H1 (cell line): Measurements from ENCODE around the gene AK5. TPM values are rescaled to one million over a fixed set of nuclear protein-coding genes. Genes with fewer than 3 reads are reported as not detected.

ENCODE experiments used
- CEBPB ChIP-seq: IDR thresholded peaks from 2 replicates; pipeline ENCODE4 v1.6.1; 2012; ENCODE audit warnings: low read depth, low read length
- EGR1 ChIP-seq: IDR thresholded peaks from 2 replicates; pipeline ENCODE4 v1.6.1; 2011; ENCODE audit warnings: low read depth, low read length, borderline replicate concordance
- PHF8 ChIP-seq: fragments of 200-600 bp; sonication (generic); conservative IDR thresholded peaks from 2 replicates; pipeline ENCODE4 v1.7.1; 2012; ENCODE audit warnings: low read depth, mild to moderate bottlenecking, inconsistent platforms, low read length, moderate library complexity
- SIN3A ChIP-seq, 2 experiments: IDR thresholded peaks in 1 of 2; conservative IDR thresholded peaks in 1 of 2; 2 replicates each; pipeline ENCODE4 v1.6.1; 2011 to 2012; ENCODE audit warnings: low read length in 2 of 2, improper control_type of control experiment in 1 of 2, low read depth in 1 of 2, mild to moderate bottlenecking in 1 of 2
- YY1 ChIP-seq: IDR thresholded peaks from 2 replicates; pipeline ENCODE4 v1.6.1; 2011; ENCODE audit warnings: low read depth, mild to moderate bottlenecking, low read length
- polyA plus RNA-seq, 7 experiments: library from polyadenylated mRNA; depleted of rRNA in 3 of 7; stranded (reverse) in 5 of 7; unstranded in 2 of 7; fragments of >200 nt in 5 of 7; fragments of 200-250 nt in 2 of 7; gene quantifications; 1 replicate in 5 of 7; 2 replicates in 1 of 7; 4 replicates in 1 of 7; pipeline versions ENCODE4 v1.2.1 to v1.2.3, GENCODE V29; 2011 to 2013; ENCODE audit warnings: missing spikeins in 2 of 7, mixed read lengths in 2 of 7
- total RNA-seq: library from RNA; stranded (reverse); fragmentation: NEBNext Ultra II Directional; extraction: Animal tissue kit (Norgen Biotek cat#: 25700); gene quantifications from 2 replicates; pipeline ENCODE4 v1.2.1, GENCODE V29; 2021

Gene AK5
- total and polyA plus RNA-seq, 2 of the 8 experiments (the other 6 are each of a cell fraction or from before 2014, with no cell fraction given), result 2.0 to 7.1 TPM

DNA sequence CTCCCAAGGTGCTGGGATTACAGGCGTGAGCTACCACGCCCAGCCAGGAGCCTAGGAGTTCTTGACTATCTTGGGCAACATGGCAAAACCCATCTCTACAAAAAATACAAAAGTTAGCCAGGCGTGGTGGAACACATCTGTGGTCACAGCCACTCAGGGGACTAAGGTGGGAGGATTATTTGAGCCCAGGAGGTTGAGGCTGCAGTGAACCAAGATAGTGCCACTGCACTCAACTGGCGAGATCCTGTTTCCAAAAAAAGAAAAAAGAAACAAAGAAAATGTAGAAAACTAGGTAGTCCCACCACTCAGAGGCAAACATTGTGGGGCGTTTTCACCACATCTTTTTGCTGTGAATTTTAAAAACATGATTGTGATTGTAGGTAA lies 259.3 kb downstream of the AK5 start (continued):
- TF ChIP-seq YY1, result no peak
- TF ChIP-seq EGR1, result no peak
- no peak for TF ChIP-seq PHF8
- TF ChIP-seq SIN3A (conservative IDR thresholded peaks at IDR 0.05 in 1 of 2, IDR thresholded peaks at IDR 0.05 in 1 of 2; ENCODE audit: low read depth in 1 of 2, low read length in 2 of 2), result no peak
- TF ChIP-seq CEBPB, result no peak
